ENCODE measurements around the gene MACROD2.

Gene MACROD2

DNA sequence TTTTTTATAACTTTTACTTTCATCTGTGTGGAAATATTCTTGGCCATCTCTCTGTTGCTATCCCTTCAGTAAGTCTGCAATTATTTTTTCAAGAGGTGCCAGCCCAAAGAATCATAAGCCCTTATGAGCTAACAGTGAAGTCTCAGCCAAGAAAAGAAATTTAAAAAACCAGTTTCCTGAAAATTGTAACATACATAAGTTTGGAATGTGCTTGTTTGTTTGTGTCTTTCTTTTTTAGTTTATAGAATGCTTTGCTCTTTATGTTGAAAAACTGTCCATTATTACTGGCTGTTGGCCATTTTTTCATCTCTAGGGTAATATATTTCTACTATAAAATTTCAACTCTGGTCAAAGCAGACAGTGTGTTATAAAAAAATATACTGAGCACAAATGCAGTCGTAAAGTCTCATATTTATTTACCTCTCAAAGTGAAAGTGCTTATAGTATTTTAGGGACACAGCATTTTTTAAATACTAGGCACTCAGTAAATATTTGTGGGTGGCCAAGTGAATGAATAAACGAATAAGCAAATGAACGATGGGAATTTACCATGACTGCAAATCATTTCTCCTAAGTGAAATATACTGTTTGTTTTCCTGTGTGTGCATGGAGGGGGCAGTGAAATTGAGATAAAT, 1918.2 kb downstream of the MACROD2 start:
- no peak for DNase-seq (ENCODE audit: low spot score)

GRCh38 chr20:15916623-15917022, 1921.3 kb downstream of the MACROD2 start:
- no peak for DNase-seq (ENCODE audit: low spot score)

- no peak for DNase-seq (ENCODE audit: low spot score)
These were observed 1922.0 kb downstream of the MACROD2 start for GRCh38 chr20:15917283-15917682.

- no peak for DNase-seq (ENCODE audit: low spot score)
These were observed 1923.3 kb downstream of the MACROD2 start for GRCh38 chr20:15918631-15919030.

GRCh38 chr20:15919118-15919517, 1923.8 kb downstream of the MACROD2 start:
- DNase-seq (ENCODE audit: low spot score): no peak

DNA sequence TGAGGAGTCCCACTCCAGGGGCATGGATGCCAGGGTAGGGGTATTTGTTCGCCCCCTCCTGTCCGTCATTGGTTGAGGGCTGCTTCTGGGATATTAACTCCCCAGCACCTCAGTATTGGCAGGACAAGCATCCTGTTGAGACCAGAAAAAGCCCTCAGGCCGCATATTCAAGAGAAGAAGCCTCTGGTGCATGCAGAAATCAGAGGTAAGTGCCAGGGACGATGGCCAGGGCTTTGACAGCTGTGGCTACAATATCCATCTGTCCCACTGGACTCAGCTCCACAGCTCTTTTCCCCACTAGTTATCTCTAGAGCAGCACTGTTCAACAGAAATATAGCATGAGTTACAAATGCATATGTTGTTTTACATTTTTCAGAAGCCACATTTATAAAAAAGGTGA, 1926.6 kb downstream of the MACROD2 start:
- no peak for DNase-seq (ENCODE audit: low spot score)

DNA sequence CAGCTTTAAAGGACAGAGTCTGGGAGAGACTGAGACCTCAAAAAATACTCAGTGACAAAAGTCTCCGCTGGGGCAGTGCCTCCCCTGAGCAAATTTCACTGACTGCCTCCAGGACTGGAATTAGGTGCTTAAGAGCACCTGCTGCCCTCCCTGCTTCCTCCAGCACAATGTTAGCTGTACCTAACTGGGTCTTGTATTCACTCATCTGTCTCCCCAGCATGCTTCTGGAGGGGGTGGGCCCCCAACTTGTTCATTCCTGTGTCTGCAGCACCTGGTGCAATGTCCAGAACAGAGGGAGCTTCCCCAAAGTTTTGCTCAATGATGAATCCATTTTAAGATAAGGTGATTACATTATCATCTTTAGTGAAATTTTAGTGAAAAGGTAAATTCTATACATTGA, 1927.2 kb downstream of the MACROD2 start:
- DNase-seq (ENCODE audit: low spot score): no peak

DNA sequence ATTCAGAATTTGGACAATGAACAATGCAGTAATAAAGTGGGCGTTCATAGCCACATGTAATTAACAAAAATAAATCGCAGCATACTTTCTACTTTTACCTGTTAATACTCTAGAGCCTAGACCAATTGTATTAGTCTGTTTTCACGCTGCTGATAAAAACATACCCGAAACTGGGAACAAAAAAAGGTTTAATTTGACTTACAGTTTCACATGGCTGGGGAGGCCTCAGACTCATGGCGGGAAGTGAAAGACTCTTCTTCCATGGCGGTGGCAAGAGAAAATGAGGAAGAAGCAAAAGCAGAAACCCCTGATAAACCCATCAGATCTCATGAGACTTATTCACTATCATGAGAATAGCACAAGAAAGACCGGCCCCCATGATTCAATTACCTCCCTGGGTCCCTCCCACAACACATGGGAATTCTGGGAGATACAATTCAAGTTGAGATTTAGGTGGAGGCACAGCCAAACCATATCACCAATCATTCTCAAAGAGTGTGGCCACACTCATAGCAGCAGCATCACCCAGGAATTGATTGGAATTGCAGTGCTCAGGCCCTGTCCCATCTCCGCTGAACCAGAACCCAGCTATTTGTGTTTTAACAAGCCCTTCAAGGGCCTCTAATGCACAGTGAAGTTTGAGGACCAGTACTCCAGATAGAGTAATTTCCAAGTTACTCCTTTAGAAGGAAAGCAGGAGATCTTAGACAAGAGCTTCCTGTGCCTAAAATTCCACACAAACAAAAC, 1927.9 kb downstream of the MACROD2 start:
- DNase-seq (ENCODE audit: low spot score): no peak

GRCh38 chr20:15924556-15924955, 1929.2 kb downstream of the MACROD2 start:
- no peak for DNase-seq (ENCODE audit: low spot score)

- no peak for DNase-seq (ENCODE audit: low spot score)
These were observed 1930.1 kb downstream of the MACROD2 start for GRCh38 chr20:15925376-15925775.

DNA sequence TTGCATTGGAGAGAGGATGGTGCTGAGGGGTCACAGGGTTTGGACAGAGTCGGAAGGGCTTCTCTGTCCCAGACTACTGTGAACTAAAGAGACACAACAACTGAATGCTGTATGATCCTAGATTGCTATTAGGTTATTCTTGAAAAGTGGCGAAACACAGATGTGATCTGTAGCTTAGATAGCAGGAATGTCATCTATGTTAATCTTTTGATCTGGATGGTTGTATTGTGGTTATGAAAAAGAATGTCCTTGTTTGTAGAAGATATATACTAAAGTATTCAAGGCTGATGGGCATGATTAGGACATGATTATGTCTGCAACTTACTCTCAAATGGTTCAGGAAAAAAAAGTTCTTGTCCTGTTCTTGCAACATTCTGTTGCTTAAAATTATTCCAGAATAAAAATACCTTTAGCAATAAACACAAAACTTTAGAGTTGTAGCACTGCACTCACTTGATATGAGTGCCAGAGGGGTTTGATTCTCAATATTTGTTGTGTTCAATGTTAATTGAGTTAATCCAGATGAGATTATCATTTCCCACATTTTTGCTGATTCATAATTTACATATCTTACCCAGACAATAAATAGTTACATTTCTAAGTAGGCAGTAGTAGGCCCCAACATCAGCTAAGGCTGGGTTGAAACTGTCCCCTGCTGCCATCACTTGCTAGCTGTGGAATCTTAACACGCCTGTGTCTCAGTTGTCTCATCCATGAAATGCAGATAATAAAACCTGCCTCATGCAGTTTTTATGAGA, 1932.8 kb downstream of the MACROD2 start:
- DNase-seq (ENCODE audit: low spot score): no peak

GRCh38 chr20:15928946-15929345, 1933.6 kb downstream of the MACROD2 start:
- DNase-seq (ENCODE audit: low spot score): no peak

DNA sequence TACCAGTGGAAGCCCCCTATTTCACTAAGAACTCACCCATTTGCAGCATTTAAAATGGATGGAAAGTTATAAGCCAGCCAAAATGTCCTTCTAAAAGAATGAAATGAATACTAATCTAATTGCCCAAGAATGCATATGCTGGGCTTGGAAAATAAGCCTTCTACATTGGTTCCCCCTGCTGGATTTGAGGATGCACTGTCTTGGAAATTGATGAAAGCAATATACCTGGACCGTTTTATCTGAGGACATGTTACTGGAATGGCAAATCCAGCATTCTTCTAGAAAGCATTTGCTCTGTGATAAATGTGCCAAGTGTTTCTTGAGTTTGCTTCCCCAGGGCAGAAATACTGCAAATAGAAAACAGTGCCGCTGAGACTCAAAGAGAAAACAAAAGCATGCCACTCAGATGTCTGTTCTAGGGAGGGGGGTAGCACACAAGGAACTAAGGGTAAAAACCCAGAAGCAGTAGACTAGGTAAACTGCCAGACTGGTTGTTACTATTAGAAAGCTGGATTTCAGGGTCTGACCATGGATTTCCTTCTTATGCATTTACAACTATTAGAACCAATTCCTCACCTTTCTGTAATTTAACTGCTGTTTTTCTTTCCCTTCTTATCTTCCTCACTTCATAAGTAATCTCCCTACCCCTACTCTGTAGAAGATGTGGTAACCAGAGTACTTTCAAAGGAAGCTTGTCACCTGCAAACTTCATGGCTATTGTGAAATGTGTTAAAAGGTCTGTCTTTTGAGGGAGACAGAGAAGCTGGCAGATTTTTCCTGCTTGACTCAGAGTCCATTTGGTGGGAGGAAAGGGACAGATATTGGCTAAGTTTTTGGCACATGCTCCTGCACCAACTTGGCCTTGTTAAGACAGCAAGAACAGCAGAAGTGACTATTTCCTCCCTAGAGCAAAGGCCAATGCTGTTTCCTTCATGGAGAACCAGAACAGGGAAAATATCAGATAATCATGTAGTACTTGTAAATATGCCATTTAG, 1935.3 kb downstream of the MACROD2 start:
- no peak for DNase-seq (ENCODE audit: low spot score)

DNA sequence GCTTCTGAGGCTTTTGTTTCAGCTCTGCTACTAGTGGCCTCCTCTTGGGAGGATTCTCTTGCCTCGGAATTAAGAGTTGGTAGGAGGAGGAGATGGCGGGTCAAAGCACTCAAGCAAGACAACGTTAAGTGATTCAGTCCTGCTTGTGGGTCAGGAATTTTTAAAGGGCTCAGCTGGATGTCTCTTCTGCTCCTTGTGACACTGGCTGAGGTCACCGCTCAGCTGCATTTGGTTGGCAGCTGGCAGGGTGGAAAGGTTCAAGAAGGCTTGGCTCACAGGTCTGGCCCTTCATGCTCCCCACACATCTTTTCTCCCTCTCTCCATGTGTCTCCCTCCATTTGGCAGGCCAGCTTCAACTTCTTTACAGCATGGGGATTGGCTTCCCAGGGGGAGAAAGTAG, 1936.6 kb downstream of the MACROD2 start:
- no peak for DNase-seq (ENCODE audit: low spot score)

DNA sequence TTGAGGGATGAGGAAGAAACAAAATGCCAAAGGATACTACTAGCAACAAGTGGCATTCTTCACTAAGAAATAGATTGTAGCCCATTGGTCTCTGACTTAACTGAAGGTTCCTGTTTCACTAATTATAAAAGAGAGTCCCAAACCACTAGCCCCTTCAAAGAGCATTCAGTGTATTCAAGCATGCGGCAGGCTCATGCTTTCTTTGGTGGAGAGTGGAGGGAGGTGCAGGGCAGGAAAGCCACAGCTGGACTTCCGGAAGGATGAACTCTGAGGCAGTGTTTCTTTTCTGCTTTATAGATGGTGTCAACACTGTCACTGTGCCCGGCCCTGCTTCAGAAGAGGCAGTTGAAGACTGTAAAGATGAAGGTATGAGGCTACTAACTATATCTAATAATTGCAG, 1941.9 kb downstream of the MACROD2 start:
- no peak for DNase-seq (ENCODE audit: low spot score)

DNA sequence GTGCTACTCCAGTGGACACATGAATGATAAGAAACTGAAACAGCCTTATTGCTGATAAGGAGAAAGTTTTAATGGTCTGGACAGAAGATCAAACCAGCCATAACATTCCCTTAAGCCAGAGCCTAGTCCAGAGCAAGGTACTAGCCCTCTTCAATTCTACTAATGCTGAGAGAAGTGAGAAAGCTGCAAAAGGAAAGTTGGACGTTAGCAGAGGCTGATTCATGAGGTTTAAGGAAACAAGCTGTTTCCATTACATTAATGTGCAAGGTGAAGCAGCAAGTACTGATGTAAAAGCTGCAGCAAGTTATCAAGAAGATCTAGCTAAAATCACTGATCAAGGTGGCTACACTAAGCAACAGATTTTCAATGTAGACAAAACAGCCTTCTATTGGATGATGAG, 1943.5 kb downstream of the MACROD2 start:
- DNase-seq (ENCODE audit: low spot score): no peak

- DNase-seq (ENCODE audit: low spot score): no peak
These were observed 1944.8 kb downstream of the MACROD2 start for GRCh38 chr20:15940127-15940526.

DNA sequence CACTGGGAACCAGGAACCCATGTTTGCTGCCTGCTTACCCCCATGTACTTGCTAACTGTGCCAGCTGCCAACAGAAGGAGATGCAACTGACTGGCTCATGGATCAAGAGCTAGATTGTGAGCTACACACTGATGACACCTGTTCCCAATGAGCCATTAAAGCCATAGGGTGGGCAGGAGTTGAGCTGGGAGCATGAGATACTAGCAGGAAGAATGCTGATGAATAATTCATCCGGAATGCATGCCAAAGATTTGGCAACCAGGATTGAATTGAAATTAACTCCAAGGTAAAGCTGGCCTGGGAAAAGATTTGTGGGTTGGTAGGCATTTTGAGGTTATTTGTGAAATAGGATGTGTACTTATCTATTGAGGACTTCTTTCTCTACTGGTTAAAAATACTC, 1946.8 kb downstream of the MACROD2 start:
- DNase-seq (ENCODE audit: low spot score): no peak

GRCh38 chr20:15945289-15945688, 1950.0 kb downstream of the MACROD2 start:
- no peak for DNase-seq (ENCODE audit: low spot score)

GRCh38 chr20:15949391-15949790, 1954.1 kb downstream of the MACROD2 start:
- DNase-seq (ENCODE audit: low spot score): no peak

DNA sequence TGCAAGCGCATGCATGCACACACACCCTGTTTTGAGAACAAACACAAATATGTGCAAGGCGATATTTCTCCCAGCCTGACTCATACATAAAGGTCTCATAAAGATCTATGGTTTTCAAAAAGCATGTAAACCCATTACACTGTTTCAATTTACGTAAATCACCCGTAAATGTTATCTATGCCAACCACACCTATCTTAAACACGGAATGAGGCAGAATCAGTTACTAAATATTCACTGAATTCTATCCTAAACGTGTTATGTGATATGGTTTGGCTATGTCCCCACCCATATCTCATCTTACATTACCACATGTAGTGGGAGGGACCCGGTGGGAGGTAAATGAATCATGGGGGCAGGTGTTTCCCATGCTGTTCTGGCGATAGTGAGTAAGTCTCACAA, 1956.3 kb downstream of the MACROD2 start:
- no peak for DNase-seq (ENCODE audit: low spot score)

DNA sequence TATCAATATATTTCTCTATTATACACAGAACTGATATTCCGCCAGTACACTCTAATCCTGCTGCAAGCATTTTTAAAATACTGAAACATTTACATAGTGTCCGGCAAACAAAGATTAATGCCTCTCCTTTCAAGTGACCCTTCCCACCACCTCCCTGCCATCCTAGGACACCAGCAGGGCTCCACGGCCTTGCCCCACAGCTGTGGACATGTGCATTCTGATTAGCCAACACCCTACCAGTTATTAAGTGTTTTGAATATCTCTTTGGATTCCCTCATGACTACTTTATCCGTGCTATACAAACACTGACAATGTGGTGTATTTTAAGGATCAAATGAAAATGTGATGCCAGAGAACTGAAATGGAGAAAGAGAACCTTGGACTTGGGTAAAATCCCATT, 1962.8 kb downstream of the MACROD2 start:
- DNase-seq (ENCODE audit: low spot score): no peak
